Esophagus mucosa (tissue), 1 donor: ENCODE data around the gene LSAMP. TPM values are rescaled to one million over a fixed set of nuclear protein-coding genes. Genes with fewer than 3 reads are reported as not detected.
A peak's percentile ranks its signal among the peaks of the same experiment; 100 is the strongest.

ENCODE experiments used
- ATAC-seq: fragments of 200-7000 bp; cut with Tn5 transposase; one replicate; pipeline ENCODE4 v1.9.1; 2020
- total RNA-seq: library from RNA; stranded (reverse); gene quantifications from one replicate; pipeline ENCODE4 v1.2.4, GENCODE V29; 2023
- donor health status: DM: yes; HTN: yes; CAD: no.

LSAMP gene
- total RNA-seq, 1 donor from 2014 or later = 0.28 TPM

GRCh38 chr3:116051040-116051439 is 394.2 kb downstream of the LSAMP start:
- peak; percentile 37 for ATAC-seq

GRCh38 chr3:116050311-116050915 is 394.9 kb downstream of the LSAMP start:
- no peak for ATAC-seq

GRCh38 chr3:116048991-116049390 is 396.3 kb downstream of the LSAMP start:
- ATAC-seq = no peak

- ATAC-seq = no peak
Measured at GRCh38 chr3:116046350-116046749, 398.9 kb downstream of the LSAMP start.

- ATAC-seq = no peak
Measured at GRCh38 chr3:116045314-116045713, 400.0 kb downstream of the LSAMP start.

- ATAC-seq = no peak
Measured at GRCh38 chr3:116040152-116040551, 405.1 kb downstream of the LSAMP start.

GRCh38 chr3:116039651-116039985 is 405.7 kb downstream of the LSAMP start:
- no peak for ATAC-seq

- peak; percentile 22 for ATAC-seq
Measured at GRCh38 chr3:116038968-116039650, 406.2 kb downstream of the LSAMP start.

- peak; percentile 10 for ATAC-seq
Measured at GRCh38 chr3:116037954-116038911, 407.1 kb downstream of the LSAMP start.

- no peak for ATAC-seq
Measured at GRCh38 chr3:116035429-116035828, 409.9 kb downstream of the LSAMP start.

- ATAC-seq = no peak
Measured at GRCh38 chr3:116034794-116035193, 410.5 kb downstream of the LSAMP start.

- ATAC-seq = no peak
Measured at GRCh38 chr3:116034086-116034485, 411.2 kb downstream of the LSAMP start.

- no peak for ATAC-seq
Measured at GRCh38 chr3:116033516-116033915, 411.8 kb downstream of the LSAMP start.

GRCh38 chr3:116032176-116032575 is 413.1 kb downstream of the LSAMP start:
- no peak for ATAC-seq

GRCh38 chr3:116030131-116030850 is 415.0 kb downstream of the LSAMP start:
- no peak for ATAC-seq

GRCh38 chr3:116029266-116029665 is 416.0 kb downstream of the LSAMP start:
- no peak for ATAC-seq

- ATAC-seq = no peak
Measured at GRCh38 chr3:116028157-116028556, 417.1 kb downstream of the LSAMP start.

GRCh38 chr3:116020989-116021388 is 424.3 kb downstream of the LSAMP start:
- ATAC-seq = no peak

GRCh38 chr3:116020495-116020894 is 424.8 kb downstream of the LSAMP start:
- ATAC-seq = peak; percentile 91

- no peak for ATAC-seq
Measured at GRCh38 chr3:116019254-116019763, 426.0 kb downstream of the LSAMP start.

- ATAC-seq = no peak
Measured at GRCh38 chr3:116018646-116019045, 426.6 kb downstream of the LSAMP start.

- no peak for ATAC-seq
Measured at GRCh38 chr3:116015931-116016330, 429.4 kb downstream of the LSAMP start.

GRCh38 chr3:116007000-116007399 is 438.3 kb downstream of the LSAMP start:
- ATAC-seq = no peak
